IMR-90 (cell line): ENCODE results near the gene TMF1. TPM values are rescaled to one million over a fixed set of nuclear protein-coding genes. Genes with fewer than 3 reads are reported as not detected.

Source experiments
- ATAC-seq: fragments of 200-7000 bp; cut with Tn5 transposase; 2 replicates; pipeline ENCODE4 v1.9.1; 2020; ENCODE audit warnings: low read depth, mild to moderate bottlenecking, moderate library complexity
- BruUV-seq: library from RNA; stranded (reverse); fragments of 400-500 nt; replicated peaks from 2 replicates; lab custom pipeline; 2021; lab: Mats Ljungman, UMichigan
- CTCF ChIA-PET: fragments of 300-600 bp; formaldehyde crosslinking; extraction: SDS; loops from one replicate; lab custom pipeline; 2021; ENCODE audit warnings: antibody characterized with exemption; lab: Yijun Ruan, JAX
- POLR2A ChIA-PET: fragments of 300-600 bp; sonication (Branson Sonifier 250); formaldehyde crosslinking; loops from one replicate; lab custom pipeline; 2022; ENCODE audit warnings: antibody characterized with exemption; ENCODE audit not compliant: unreplicated experiment; lab: Charles Lee
- DNase-seq: peaks from one replicate; pipeline ENCODE4 v3.0.0; 2013
- H2AFZ ChIP-seq: replicated peaks from 2 replicates; pipeline ENCODE3; 2013; ENCODE audit warnings: low read length, mild to moderate bottlenecking; ENCODE audit not compliant: poor library complexity
- H2AK5ac ChIP-seq: 2 replicates; pipeline ENCODE4 v1.6.1; 2013; ENCODE audit warnings: low read depth, low read length, inconsistent platforms
- H2AK9ac ChIP-seq: replicated peaks from 2 replicates; pipeline ENCODE3; 2013; ENCODE audit warnings: mild to moderate bottlenecking, low read depth, low read length, moderate library complexity; ENCODE audit not compliant: poor library complexity
- H2BK120ac ChIP-seq: 2 replicates; pipeline ENCODE4 v1.6.1; 2013; ENCODE audit warnings: low read depth, low read length, inconsistent platforms
- H2BK15ac ChIP-seq: 3 replicates; pipeline ENCODE4 v1.6.1; 2013; ENCODE audit warnings: low read depth, low read length, inconsistent platforms
- H2BK20ac ChIP-seq: 2 replicates; pipeline ENCODE4 v1.6.1; 2013; ENCODE audit warnings: low read depth, mild to moderate bottlenecking, inconsistent platforms, low read length, moderate library complexity
- H2BK5ac ChIP-seq: 2 replicates; pipeline ENCODE4 v1.6.1; 2013; ENCODE audit warnings: mild to moderate bottlenecking, low read depth, low read length, inconsistent platforms; ENCODE audit not compliant: poor library complexity, severe bottlenecking
- H3K14ac ChIP-seq: replicated peaks from 2 replicates; pipeline ENCODE4 v1.6.1; 2013; ENCODE audit warnings: low read depth, low read length, inconsistent platforms
- H3K18ac ChIP-seq: 2 replicates; pipeline ENCODE4 v1.6.1; 2013; ENCODE audit warnings: low read depth, low read length, control low read depth
- H3K23ac ChIP-seq: 2 replicates; pipeline ENCODE4 v1.6.1; 2013; ENCODE audit warnings: low read depth, low read length, inconsistent platforms
- H3K27ac ChIP-seq: 2 replicates; pipeline ENCODE4 v1.5.1; 2013; ENCODE audit warnings: mild to moderate bottlenecking, control low read depth, low read length; ENCODE audit not compliant: insufficient read depth
- H3K27me3 ChIP-seq: 2 replicates; pipeline ENCODE4 v1.6.1; 2013; ENCODE audit warnings: low read length; ENCODE audit not compliant: control insufficient read depth, insufficient read depth
- H3K36me3 ChIP-seq: 2 replicates; pipeline ENCODE4 v1.6.1; 2013; ENCODE audit warnings: low read length, mixed read lengths; ENCODE audit not compliant: control insufficient read depth, insufficient read depth
- H3K4ac ChIP-seq: 2 replicates; pipeline ENCODE4 v1.6.1; 2013; ENCODE audit warnings: low read depth, low read length, inconsistent platforms
- H3K4me1 ChIP-seq: 2 replicates; pipeline ENCODE4 v1.6.1; 2013; ENCODE audit warnings: low read length, mixed read lengths; ENCODE audit not compliant: control insufficient read depth, insufficient read depth
- H3K4me2 ChIP-seq: 2 replicates; pipeline ENCODE4 v1.6.1; 2013; ENCODE audit warnings: low read depth, mild to moderate bottlenecking, control low read depth, low read length, moderate library complexity
- H3K4me3 ChIP-seq: 2 replicates; pipeline ENCODE4 v1.5.1; 2013; ENCODE audit warnings: low read depth, mild to moderate bottlenecking, control low read depth, low read length, moderate library complexity; ENCODE audit not compliant: insufficient read depth
- H3K56ac ChIP-seq: 2 replicates; pipeline ENCODE4 v1.6.1; 2013; ENCODE audit warnings: low read length, inconsistent platforms; ENCODE audit not compliant: insufficient read depth; ENCODE audit errors: extremely low read depth
- H3K79me1 ChIP-seq, 2 experiments: 2 replicates each; pipeline ENCODE4 v1.6.1; 2013; ENCODE audit warnings: low read length in 2 of 2, inconsistent platforms in 1 of 2, low read depth in 1 of 2
- H3K9ac ChIP-seq: 2 replicates; pipeline ENCODE4 v1.6.1; 2013; ENCODE audit warnings: low read depth, low read length, control low read depth
- H3K9me1 ChIP-seq: 2 replicates; pipeline ENCODE4 v1.6.1; 2013; ENCODE audit warnings: low read length, inconsistent platforms; ENCODE audit not compliant: insufficient read depth
- H3K9me3 ChIP-seq: 2 replicates; pipeline ENCODE4 v1.6.1; 2013; ENCODE audit warnings: low read length; ENCODE audit not compliant: control insufficient read depth, insufficient read depth
- H4K20me1 ChIP-seq: 2 replicates; pipeline ENCODE4 v1.6.1; 2013; ENCODE audit warnings: low read length, inconsistent platforms; ENCODE audit not compliant: insufficient read depth
- H4K5ac ChIP-seq: 2 replicates; pipeline ENCODE4 v1.6.1; 2013; ENCODE audit warnings: mild to moderate bottlenecking, low read depth, low read length, control low read depth
- H4K8ac ChIP-seq, 2 experiments: 2 replicates each; pipeline ENCODE4 v1.6.1; 2013; ENCODE audit warnings: low read depth in 2 of 2, low read length in 2 of 2, control low read depth in 1 of 2, inconsistent platforms in 1 of 2
- H4K91ac ChIP-seq: 2 replicates; pipeline ENCODE4 v1.6.1; 2013; ENCODE audit warnings: low read depth, low read length, inconsistent platforms; ENCODE audit not compliant: insufficient read depth
- MAFK ChIP-seq: IDR thresholded peaks from 2 replicates; pipeline ENCODE4 v1.6.1; 2012; ENCODE audit warnings: low read depth, low read length, improper control_type of control experiment
- RAD21 ChIP-seq: IDR thresholded peaks from 2 replicates; pipeline ENCODE4 v1.6.1; 2012; ENCODE audit warnings: low read length, improper control_type of control experiment
- RFX5 ChIP-seq: IDR thresholded peaks from 2 replicates; pipeline ENCODE4 v1.8.0; 2012; ENCODE audit warnings: low read depth, mild to moderate bottlenecking, low read length, moderate library complexity
- SMC3 ChIP-seq: fragments of 150-350 bp; IDR thresholded peaks from 2 replicates; pipeline ENCODE4 v1.6.1; 2016; ENCODE audit warnings: low read depth, mild to moderate bottlenecking, antibody characterized with exemption, low read length, moderate library complexity
- WGBS, 2 experiments: methylation state at CpG; one replicate each; pipeline versions ENCODE4 v1.1.5 to v1.1.7; 2013; ENCODE audit warnings: missing lambda C conversion rate in 2 of 2; ENCODE audit not compliant: insufficient read length in 1 of 2; ENCODE audit errors: extremely low coverage in 2 of 2; 5-methylcytosine and 5-hydroxymethylcytosine counted together
- dilution Hi-C: fragments of 300-500 bp; cut with HindIII; formaldehyde crosslinking; loops from one replicate; pipeline ENCODE4 v1.14.3; 2018; ENCODE audit warnings: low sequenced_read_pairs; ENCODE audit not compliant: unreplicated experiment
- in situ Hi-C: fragments of 300-500 bp; cut with MboI; formaldehyde crosslinking; loops from 3 replicates; pipeline ENCODE4 v1.14.3; 2019; ENCODE audit warnings: low sequenced_read_pairs, inconsistent platforms, mixed read lengths
- intact Hi-C: fragments of 100-400 bp; cut with micrococcal nuclease; formaldehyde crosslinking; loops from 2 replicates; pipeline ENCODE4 v1.10.0; 2022
- polyA plus RNA-seq, 3 experiments: library from polyadenylated mRNA; depleted of rRNA; stranded (reverse); fragments of >200 nt; gene quantifications; 2 replicates each; pipeline ENCODE4 v1.2.3, GENCODE V29; 2012; ENCODE audit warnings: low replicate concordance in 1 of 3
- total RNA-seq: library from RNA; depleted of rRNA; stranded (reverse); fragments of >200 nt; gene quantifications from 2 replicates; pipeline ENCODE4 v1.2.3, GENCODE V29; 2012
- TF ChIP-seq, protein P1 (sequence below): conservative IDR thresholded peaks from 2 replicates; pipeline ENCODE4 v1.5.1; 2012; ENCODE audit warnings: mild to moderate bottlenecking, low read depth, low read length, improper control_type of control experiment
- TF ChIP-seq, protein P2 (sequence below): fragments of 150-350 bp; IDR thresholded peaks from 2 replicates; pipeline ENCODE4 v1.6.1; 2016; ENCODE audit warnings: low read depth, mild to moderate bottlenecking, low read length, moderate library complexity, borderline replicate concordance

Gene TMF1
- total and polyA plus RNA-seq, 2 of the 4 experiments (the other 2 are of a cell fraction), result 12.4 to 39.1 TPM

DNA sequence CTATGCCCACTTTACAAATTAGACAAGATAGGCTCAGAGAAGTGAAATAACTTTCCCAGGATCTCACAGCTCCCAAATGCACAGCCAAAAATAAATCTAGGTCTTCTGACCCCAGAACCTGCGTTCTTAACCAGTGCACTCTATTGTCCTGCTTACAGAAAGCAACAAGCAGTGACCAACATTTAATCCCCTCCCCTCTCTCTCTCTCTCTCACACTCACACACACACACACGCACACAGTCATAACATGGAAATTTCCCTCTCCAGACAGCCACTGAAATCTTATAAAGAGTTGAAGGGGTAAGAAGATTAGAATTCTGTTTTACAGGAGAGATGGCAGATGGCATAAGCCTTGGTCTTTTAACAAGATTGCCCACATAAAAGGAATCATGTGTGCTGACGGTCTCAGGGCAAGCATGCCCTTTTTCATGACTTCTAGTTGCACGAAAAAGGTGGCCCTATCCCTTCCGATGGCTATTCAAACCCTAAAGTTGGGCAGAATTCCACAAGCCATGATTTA is 68.1 kb downstream of the TMF1 start:
- Histone ChIP-seq H3K36me3 (peaks cover 41% of the 10 kb centered on the region), H3K9me3 (no peaks in the 10 kb centered on the region), H3K56ac (no peak overlapping the region), H3K4me3 (no peak overlapping the region), H3K9me1 (no peaks in the 10 kb centered on the region), H3K14ac (no peak overlapping the region), H2BK15ac (no peak overlapping the region), H2BK120ac (no peak overlapping the region), H2BK5ac (no peak overlapping the region), H2AFZ (no peak overlapping the region), H2AK5ac (no peak overlapping the region), H3K79me1 (no peaks in the 10 kb centered on the region), H2BK20ac (no peak overlapping the region), H3K27me3 (no peaks in the 10 kb centered on the region), H3K23ac (no peak overlapping the region), H3K4me1 (peaks cover 2% of the 10 kb centered on the region; the same call in 1 of the 2 replicates), H4K8ac (no peak overlapping the region), H3K27ac (no peak overlapping the region), H4K5ac (no peak overlapping the region), H4K20me1 (no peaks in the 10 kb centered on the region), H3K9ac (no peak overlapping the region), H3K4ac (no peak overlapping the region), H2AK9ac (no peak overlapping the region), H3K4me2 (no peak overlapping the region), H3K18ac (no peak overlapping the region), H4K91ac (no peak overlapping the region)
- no TSS peak for BruUV-seq
- dilution Hi-C loops (no loop called here), intact Hi-C loops (no loop called here), in situ Hi-C loops (no loop called here)
- TF ChIP-seq MAFK, result no peak
- no peak for TF ChIP-seq RFX5
- TF ChIP-seq, protein P1, sequence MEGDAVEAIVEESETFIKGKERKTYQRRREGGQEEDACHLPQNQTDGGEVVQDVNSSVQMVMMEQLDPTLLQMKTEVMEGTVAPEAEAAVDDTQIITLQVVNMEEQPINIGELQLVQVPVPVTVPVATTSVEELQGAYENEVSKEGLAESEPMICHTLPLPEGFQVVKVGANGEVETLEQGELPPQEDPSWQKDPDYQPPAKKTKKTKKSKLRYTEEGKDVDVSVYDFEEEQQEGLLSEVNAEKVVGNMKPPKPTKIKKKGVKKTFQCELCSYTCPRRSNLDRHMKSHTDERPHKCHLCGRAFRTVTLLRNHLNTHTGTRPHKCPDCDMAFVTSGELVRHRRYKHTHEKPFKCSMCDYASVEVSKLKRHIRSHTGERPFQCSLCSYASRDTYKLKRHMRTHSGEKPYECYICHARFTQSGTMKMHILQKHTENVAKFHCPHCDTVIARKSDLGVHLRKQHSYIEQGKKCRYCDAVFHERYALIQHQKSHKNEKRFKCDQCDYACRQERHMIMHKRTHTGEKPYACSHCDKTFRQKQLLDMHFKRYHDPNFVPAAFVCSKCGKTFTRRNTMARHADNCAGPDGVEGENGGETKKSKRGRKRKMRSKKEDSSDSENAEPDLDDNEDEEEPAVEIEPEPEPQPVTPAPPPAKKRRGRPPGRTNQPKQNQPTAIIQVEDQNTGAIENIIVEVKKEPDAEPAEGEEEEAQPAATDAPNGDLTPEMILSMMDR, result no peak
- no peak for TF ChIP-seq SMC3
- TF ChIP-seq, protein P2, sequence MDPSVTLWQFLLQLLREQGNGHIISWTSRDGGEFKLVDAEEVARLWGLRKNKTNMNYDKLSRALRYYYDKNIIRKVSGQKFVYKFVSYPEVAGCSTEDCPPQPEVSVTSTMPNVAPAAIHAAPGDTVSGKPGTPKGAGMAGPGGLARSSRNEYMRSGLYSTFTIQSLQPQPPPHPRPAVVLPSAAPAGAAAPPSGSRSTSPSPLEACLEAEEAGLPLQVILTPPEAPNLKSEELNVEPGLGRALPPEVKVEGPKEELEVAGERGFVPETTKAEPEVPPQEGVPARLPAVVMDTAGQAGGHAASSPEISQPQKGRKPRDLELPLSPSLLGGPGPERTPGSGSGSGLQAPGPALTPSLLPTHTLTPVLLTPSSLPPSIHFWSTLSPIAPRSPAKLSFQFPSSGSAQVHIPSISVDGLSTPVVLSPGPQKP, result no peak
- no peak for TF ChIP-seq RAD21
- no CpG with 5 or more reads among the region's 5 CpGs for WGBS, 2 experiments
- ATAC-seq (no peak), DNase-seq (no peak)
- ChIA-PET CTCF (no interaction called here), POLR2A (no interaction called here)
